NCI-H69 (cell line): Measurements from ENCODE around the gene GMDS.

Experiments
- DNase-seq: peaks from one replicate; lab custom pipeline; 2025; lab: John Stamatoyannopoulos, UW

The GMDS gene

GRCh38 chr6:1624851-1625781 is 620.3 kb downstream of the GMDS start:
- DNase-seq, result no peak

- DNase-seq, result no peak
Observed at GRCh38 chr6:1624058-1624850, 621.2 kb downstream of the GMDS start.

GRCh38 chr6:1623769-1624057 is 621.7 kb downstream of the GMDS start:
- no peak for DNase-seq

- no peak for DNase-seq
Observed at GRCh38 chr6:1622851-1623768, 622.3 kb downstream of the GMDS start.

- no peak for DNase-seq
Observed at GRCh38 chr6:1622220-1622850, 623.1 kb downstream of the GMDS start.

GRCh38 chr6:1621070-1621701 is 624.2 kb downstream of the GMDS start:
- no peak for DNase-seq

GRCh38 chr6:1620504-1621069 is 624.8 kb downstream of the GMDS start:
- DNase-seq, result no peak

GRCh38 chr6:1619673-1620503 is 625.5 kb downstream of the GMDS start:
- DNase-seq, result no peak

- no peak for DNase-seq
Observed at GRCh38 chr6:1619098-1619672, 626.2 kb downstream of the GMDS start.

- DNase-seq, result no peak
Observed at GRCh38 chr6:1618311-1619097, 626.9 kb downstream of the GMDS start.

- DNase-seq, result no peak
Observed at GRCh38 chr6:1617466-1618310, 627.7 kb downstream of the GMDS start.

- DNase-seq, result no peak
Observed at GRCh38 chr6:1616701-1617463, 628.5 kb downstream of the GMDS start.

- no peak for DNase-seq
Observed at GRCh38 chr6:1615853-1616420, 629.5 kb downstream of the GMDS start.

GRCh38 chr6:1615151-1615852 is 630.1 kb downstream of the GMDS start:
- DNase-seq, result no peak

- DNase-seq, result no peak
Observed at GRCh38 chr6:1614448-1615150, 630.8 kb downstream of the GMDS start.
